Measurements from ENCODE around the gene CDH5.

- TF ChIP-seq CTCF (IDR thresholded peaks at IDR 0.05) (no peak), POLR2A (IDR thresholded peaks at IDR 0.05) (no peak)
Observed at GRCh38 chr16:66383551-66383950, 17.1 kb downstream of the CDH5 start.

Measured in body of pancreas (tissue), 4 donors.